ENCODE measurements around the gene RASSF3.
"Not testable (repeated sequence)": the region's sequence is repeated elsewhere in the genome, so short reads cannot be mapped to it uniquely, and the experiment has no call there.

The RASSF3 gene

GRCh38 chr12:64688715-64689114, 78.4 kb downstream of the RASSF3 start:
- Histone ChIP-seq H3K9me3 (no peaks in the 10 kb centered on the region), H3K27me3 (no peaks in the 10 kb centered on the region), H3K4me1 (peaks cover 0 to 71% (median 10%) of the 10 kb centered on the region in 4 donors), H3K27ac (peak overlapping the region; percentile 58 to 88), H3K4me3 (no peak overlapping the region), H3K36me3 (peaks cover 19 to 40% (median 23%) of the 10 kb centered on the region in 3 donors)
- TF ChIP-seq, protein P1, sequence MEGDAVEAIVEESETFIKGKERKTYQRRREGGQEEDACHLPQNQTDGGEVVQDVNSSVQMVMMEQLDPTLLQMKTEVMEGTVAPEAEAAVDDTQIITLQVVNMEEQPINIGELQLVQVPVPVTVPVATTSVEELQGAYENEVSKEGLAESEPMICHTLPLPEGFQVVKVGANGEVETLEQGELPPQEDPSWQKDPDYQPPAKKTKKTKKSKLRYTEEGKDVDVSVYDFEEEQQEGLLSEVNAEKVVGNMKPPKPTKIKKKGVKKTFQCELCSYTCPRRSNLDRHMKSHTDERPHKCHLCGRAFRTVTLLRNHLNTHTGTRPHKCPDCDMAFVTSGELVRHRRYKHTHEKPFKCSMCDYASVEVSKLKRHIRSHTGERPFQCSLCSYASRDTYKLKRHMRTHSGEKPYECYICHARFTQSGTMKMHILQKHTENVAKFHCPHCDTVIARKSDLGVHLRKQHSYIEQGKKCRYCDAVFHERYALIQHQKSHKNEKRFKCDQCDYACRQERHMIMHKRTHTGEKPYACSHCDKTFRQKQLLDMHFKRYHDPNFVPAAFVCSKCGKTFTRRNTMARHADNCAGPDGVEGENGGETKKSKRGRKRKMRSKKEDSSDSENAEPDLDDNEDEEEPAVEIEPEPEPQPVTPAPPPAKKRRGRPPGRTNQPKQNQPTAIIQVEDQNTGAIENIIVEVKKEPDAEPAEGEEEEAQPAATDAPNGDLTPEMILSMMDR (IDR thresholded peaks at IDR 0.05) = no peak
- DNase-seq = peak in 1 of 2 donors; percentile 82
- intact Hi-C loops (cut with DNase I; ENCODE audit: low total_unique reads) = no loop called here

DNA sequence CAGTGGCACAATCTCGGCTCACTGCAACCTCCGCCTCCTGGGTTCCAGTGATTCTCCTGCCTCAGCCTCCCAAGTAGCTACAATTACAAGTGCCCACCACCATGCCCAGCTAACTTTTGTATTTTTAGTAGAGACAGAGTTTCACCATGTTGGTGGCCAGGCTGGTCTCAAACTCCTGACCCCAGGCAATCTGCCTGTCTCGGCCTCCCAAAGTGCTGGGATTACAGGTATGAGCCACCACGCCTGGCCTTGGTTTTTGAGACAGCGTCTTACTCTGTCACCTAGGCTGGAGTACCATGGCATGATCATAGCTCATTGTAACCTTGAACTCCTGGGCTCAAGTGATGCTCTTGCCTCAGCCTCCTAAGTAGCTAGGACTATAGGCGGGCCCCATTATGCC, 79.9 kb downstream of the RASSF3 start:
- H3K4me3 ChIP-seq; intact Hi-C loops (cut with DNase I; ENCODE audit: low total_unique reads); H3K27me3 ChIP-seq; H3K9me3 ChIP-seq: not testable (repeated sequence)
- Histone ChIP-seq H3K27ac (peak overlapping the region; percentile 58 to 88), H3K36me3 (peaks cover 22 to 48% (median 23%) of the 10 kb centered on the region in 3 donors), H3K4me1 (peaks cover 0 to 71% (median 15%) of the 10 kb centered on the region in 4 donors)
- peak in 1 of 2 donors; percentile 60 for DNase-seq

- no peaks in the 10 kb centered on the region for H3K9me3 ChIP-seq
- no peak overlapping the region for H3K4me3 ChIP-seq
- intact Hi-C loops (cut with DNase I; ENCODE audit: low total_unique reads) = no loop called here
- peak in 1 of 2 donors; percentile 9 for DNase-seq
- H3K4me1 ChIP-seq = peaks cover 0 to 81% (median 20%) of the 10 kb centered on the region in 4 donors
- H3K27me3 ChIP-seq = no peaks in the 10 kb centered on the region
- H3K27ac ChIP-seq = peak overlapping the region; percentile 45 to 88
- TF ChIP-seq, protein P1 (IDR thresholded peaks at IDR 0.05) = no peak
- H3K36me3 ChIP-seq = peaks cover 11 to 39% (median 14%) of the 10 kb centered on the region in 3 donors
These were observed 81.0 kb downstream of the RASSF3 start for GRCh38 chr12:64691227-64691794.

- peaks cover 0 to 88% (median 22%) of the 10 kb centered on the region in 4 donors for H3K4me1 ChIP-seq
- H3K27me3 ChIP-seq = no peaks in the 10 kb centered on the region
- peak overlapping the region; percentile 45 to 88 for H3K27ac ChIP-seq
- no peak for DNase-seq
- no peak overlapping the region for H3K4me3 ChIP-seq
- intact Hi-C loops (cut with DNase I; ENCODE audit: low total_unique reads) = no loop called here
- TF ChIP-seq, protein P1 (IDR thresholded peaks at IDR 0.05) = no peak
- no peaks in the 10 kb centered on the region for H3K9me3 ChIP-seq
- peaks cover 7 to 35% (median 8%) of the 10 kb centered on the region in 3 donors for H3K36me3 ChIP-seq
These were observed 81.7 kb downstream of the RASSF3 start for GRCh38 chr12:64691795-64692583.

GRCh38 chr12:64694130-64695040, 84.1 kb downstream of the RASSF3 start:
- Histone ChIP-seq H3K4me1 (peaks cover 0 to 76% (median 15%) of the 10 kb centered on the region in 4 donors), H3K36me3 (peaks cover 0 to 32% (median 15%) of the 10 kb centered on the region in 3 donors), H3K9me3 (no peaks in the 10 kb centered on the region), H3K27me3 (no peaks in the 10 kb centered on the region), H3K4me3 (no peak overlapping the region), H3K27ac (peak overlapping the region; percentile 43 to 88)
- peak in 1 of 2 donors; percentile 60 for DNase-seq
- TF ChIP-seq, protein P1 (IDR thresholded peaks at IDR 0.05) = no peak
- intact Hi-C loops (cut with DNase I; ENCODE audit: low total_unique reads) = loop anchor here (2.0 to 5.0 kb wide), 2 partner anchors 82 to 144 kb away; partner anchors contain the start of gene RASSF3

Data from tibial artery (tissue), 4 donors.